ENCODE data around the gene DHRSX. TPM values are rescaled to one million over a fixed set of nuclear protein-coding genes. Genes with fewer than 3 reads are reported as not detected.
"Not testable (repeated sequence)": the region's sequence is repeated elsewhere in the genome, so short reads cannot be mapped to it uniquely, and the experiment has no call there.

DHRSX gene
- total RNA-seq, 1 experiment from 2014 or later = 23.9 TPM

GRCh38 chrX:2508648-2509335 is 8.0 kb upstream of the DHRSX start:
- peak in 1 of 2 experiments; percentile 8 for DNase-seq (ENCODE audit: low read depth in 1 of 2, low spot score in 2 of 2)
- Histone ChIP-seq H3K27ac (no peak overlapping the region), H3K4me1 (replicated peaks) (no peaks in the 10 kb centered on the region), H3K27me3 (replicated peaks) (no peaks in the 10 kb centered on the region), H3K36me3 (no peaks in the 10 kb centered on the region), H3K4me3 (no peak overlapping the region), H3K9me3 (replicated peaks) (no peaks in the 10 kb centered on the region)

- no peaks in the 10 kb centered on the region for H3K36me3 ChIP-seq
Observed at GRCh38 chrX:2507904-2508627, 7.3 kb upstream of the DHRSX start.

DNA sequence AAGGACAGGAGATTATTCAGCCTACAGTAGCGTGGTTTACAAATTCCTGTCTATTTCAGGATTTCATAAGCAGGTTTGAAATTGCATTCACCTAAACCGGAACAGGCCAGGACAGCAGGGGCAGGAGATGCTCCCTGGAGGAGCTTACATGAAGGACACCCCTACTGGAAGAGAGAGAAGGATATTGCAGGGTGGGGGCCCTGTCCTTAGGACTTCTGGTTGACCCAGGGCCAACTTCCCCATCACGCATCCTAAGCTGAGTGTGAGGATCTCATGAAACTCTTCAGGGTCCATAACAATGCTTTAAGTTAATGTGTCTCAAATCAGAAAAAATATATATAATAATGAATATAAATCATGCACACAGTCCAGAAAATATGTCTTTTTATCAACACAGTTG is 6.4 kb upstream of the DHRSX start:
- DNase-seq (ENCODE audit: low read depth in 1 of 2, low spot score in 2 of 2) = peak in 1 of 2 experiments; percentile 9
- H3K4me1 ChIP-seq (replicated peaks) = no peaks in the 10 kb centered on the region
- H3K27ac ChIP-seq = no peak overlapping the region
- no peaks in the 10 kb centered on the region for H3K9me3 ChIP-seq (replicated peaks)
- H3K4me3 ChIP-seq = no peak overlapping the region
- H3K36me3 ChIP-seq = no peaks in the 10 kb centered on the region
- no peaks in the 10 kb centered on the region for H3K27me3 ChIP-seq (replicated peaks)

More at GRCh38 chrX:2507904-2508627, 7.3 kb upstream of the DHRSX start:
- Histone ChIP-seq H3K27me3 (replicated peaks) (no peaks in the 10 kb centered on the region), H3K9me3 (replicated peaks) (no peaks in the 10 kb centered on the region), H3K4me3 (no peak overlapping the region), H3K27ac (no peak overlapping the region), H3K4me1 (replicated peaks) (no peaks in the 10 kb centered on the region)
- DNase-seq (ENCODE audit: low read depth in 1 of 2, low spot score in 2 of 2) = no peak

DNA sequence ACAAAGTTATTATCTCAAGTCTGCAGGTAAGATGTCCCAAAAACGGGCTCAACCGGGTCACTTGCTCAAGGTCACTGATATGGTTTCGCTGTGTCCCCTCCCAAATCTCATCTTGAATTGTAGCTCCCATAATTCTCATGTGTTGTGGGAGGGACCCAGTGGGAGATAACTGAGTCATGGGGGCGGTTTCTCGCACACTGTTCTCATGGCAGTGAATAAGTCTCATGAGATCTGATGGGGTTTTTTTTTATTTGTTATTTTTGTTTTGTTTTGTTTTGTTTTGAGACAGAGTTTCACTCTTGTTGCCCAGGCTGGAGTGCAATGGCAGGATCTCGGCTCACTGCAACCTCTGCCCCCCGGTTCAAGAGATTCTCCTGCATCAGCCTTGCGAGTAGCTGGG is 4.6 kb upstream of the DHRSX start:
- DNase-seq (ENCODE audit: low read depth in 1 of 2, low spot score in 2 of 2) = peak in 1 of 2 experiments; percentile 20
- not testable (repeated sequence) for H3K36me3 ChIP-seq; H3K27me3 ChIP-seq (replicated peaks); H3K4me3 ChIP-seq; H3K9me3 ChIP-seq (replicated peaks); H3K4me1 ChIP-seq (replicated peaks); H3K27ac ChIP-seq

DNA sequence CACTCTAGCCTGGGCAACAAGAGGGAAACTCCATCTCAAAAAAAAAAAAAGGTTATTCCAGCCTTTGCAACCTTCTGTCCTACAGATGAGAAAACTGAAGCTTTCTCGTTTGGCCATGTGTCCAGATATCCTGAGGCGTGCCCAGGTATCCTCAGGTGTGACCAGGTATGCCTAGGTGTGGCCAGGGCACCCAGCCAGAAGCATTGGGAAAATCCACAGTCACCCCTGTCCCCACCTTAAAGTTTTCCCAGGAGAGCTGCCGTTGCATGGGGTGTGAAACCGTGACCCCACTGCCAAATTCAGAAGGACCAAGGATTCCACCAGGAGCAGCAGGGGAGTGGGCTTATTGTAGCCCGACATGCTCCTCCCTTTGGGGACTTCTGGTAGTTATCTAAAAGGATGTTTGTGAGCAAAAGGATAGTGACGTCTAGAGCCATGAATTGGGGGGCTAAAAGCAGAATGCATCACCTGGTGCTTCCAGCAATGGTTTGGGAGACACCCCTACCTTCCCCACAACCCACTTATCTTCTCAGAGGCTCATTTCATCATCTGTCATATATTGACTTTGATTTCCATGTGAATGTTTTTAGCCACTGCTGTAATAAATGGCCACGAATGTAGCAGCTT is 4.0 kb upstream of the DHRSX start:
- peaks cover under 1% of the 10 kb centered on the region for H3K4me1 ChIP-seq (replicated peaks)
- peaks cover 4% of the 10 kb centered on the region for H3K36me3 ChIP-seq
- DNase-seq (ENCODE audit: low read depth in 1 of 2, low spot score in 2 of 2) = peak in 1 of 2 experiments; percentile 22
- no peak overlapping the region for H3K4me3 ChIP-seq
- no peak overlapping the region for H3K27ac ChIP-seq
- H3K9me3 ChIP-seq (replicated peaks) = no peaks in the 10 kb centered on the region
- no peaks in the 10 kb centered on the region for H3K27me3 ChIP-seq (replicated peaks)

- Histone ChIP-seq H3K4me1 (replicated peaks) (peaks cover 10% of the 10 kb centered on the region), H3K27ac (no peak overlapping the region), H3K27me3 (replicated peaks) (no peaks in the 10 kb centered on the region), H3K36me3 (peaks cover 13% of the 10 kb centered on the region), H3K4me3 (no peak overlapping the region), H3K9me3 (replicated peaks) (no peaks in the 10 kb centered on the region)
- DNase-seq (ENCODE audit: low read depth in 1 of 2, low spot score in 2 of 2) = peak in 1 of 2 experiments; percentile 11
Observed at GRCh38 chrX:2503591-2504500, 3.1 kb upstream of the DHRSX start.

GRCh38 chrX:2502668-2503519 is 2.1 kb upstream of the DHRSX start:
- no peak overlapping the region for H3K27ac ChIP-seq
- no peaks in the 10 kb centered on the region for H3K27me3 ChIP-seq (replicated peaks)
- no peak for DNase-seq (ENCODE audit: low read depth in 1 of 2, low spot score in 2 of 2)
- H3K9me3 ChIP-seq (replicated peaks) = no peaks in the 10 kb centered on the region
- H3K4me1 ChIP-seq (replicated peaks) = peaks cover 19% of the 10 kb centered on the region
- H3K36me3 ChIP-seq = peaks cover 18% of the 10 kb centered on the region
- no peak overlapping the region for H3K4me3 ChIP-seq

DNA sequence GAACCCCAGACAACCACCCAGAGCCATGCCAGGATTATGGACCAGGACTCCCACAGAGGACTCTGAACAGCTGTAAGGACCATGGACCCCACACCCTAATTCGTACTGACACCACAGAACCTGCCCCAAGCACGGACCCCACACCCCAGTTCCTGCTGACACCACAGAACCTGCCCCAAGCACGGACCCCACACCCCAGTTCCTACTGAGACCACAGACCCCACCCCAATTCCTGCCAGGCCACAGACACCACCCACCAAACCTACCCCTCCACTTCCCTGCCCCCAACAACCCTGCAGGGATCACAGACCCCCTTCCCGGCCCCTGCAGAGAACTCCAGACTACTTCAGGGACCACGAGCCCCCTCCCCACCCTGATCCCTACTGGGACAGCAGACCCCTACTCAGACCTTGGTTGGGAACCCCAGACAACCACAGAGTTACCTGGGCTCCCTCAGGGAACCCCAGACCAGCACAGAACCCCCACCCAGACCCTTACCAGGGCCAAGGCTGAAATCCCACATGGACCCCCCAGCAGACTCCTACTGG is 1.4 kb upstream of the DHRSX start:
- Histone ChIP-seq H3K27ac (no peak overlapping the region), H3K27me3 (replicated peaks) (no peaks in the 10 kb centered on the region), H3K4me3 (no peak overlapping the region), H3K4me1 (replicated peaks) (peaks cover 26% of the 10 kb centered on the region), H3K9me3 (replicated peaks) (no peaks in the 10 kb centered on the region), H3K36me3 (peaks cover 25% of the 10 kb centered on the region)
- no peak for DNase-seq (ENCODE audit: low read depth in 1 of 2, low spot score in 2 of 2)

DNA sequence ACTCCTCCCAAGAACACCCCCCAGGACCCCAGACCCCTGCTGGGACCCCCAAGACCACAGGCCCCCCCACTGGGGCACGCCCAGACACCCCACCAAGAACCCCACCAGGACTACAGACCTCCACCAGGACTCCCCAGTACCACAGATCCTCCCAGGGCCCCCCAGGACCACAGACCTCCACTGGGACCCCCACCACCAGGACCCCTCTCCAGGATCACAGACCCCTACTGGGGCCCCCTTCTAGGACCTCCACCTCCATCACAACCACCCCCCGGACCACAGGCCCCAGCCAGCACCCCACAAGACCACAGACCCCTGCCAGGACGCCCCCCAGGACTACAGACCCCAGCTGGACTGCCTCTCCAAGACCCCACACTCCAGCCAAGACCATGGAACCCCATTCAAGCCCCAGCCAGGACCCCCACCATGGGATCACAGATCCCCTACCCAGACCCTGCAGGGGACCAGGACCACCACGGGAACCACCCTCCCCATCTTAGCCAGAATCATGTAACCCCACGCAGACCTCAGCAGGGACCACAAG is 855 bp upstream of the DHRSX start:
- no peak overlapping the region for H3K4me3 ChIP-seq
- H3K27me3 ChIP-seq (replicated peaks) = no peaks in the 10 kb centered on the region
- H3K27ac ChIP-seq = no peak overlapping the region
- DNase-seq (ENCODE audit: low read depth in 1 of 2, low spot score in 2 of 2) = no peak
- no peaks in the 10 kb centered on the region for H3K9me3 ChIP-seq (replicated peaks)
- H3K36me3 ChIP-seq = peaks cover 28% of the 10 kb centered on the region
- peaks cover 27% of the 10 kb centered on the region for H3K4me1 ChIP-seq (replicated peaks)

DNA sequence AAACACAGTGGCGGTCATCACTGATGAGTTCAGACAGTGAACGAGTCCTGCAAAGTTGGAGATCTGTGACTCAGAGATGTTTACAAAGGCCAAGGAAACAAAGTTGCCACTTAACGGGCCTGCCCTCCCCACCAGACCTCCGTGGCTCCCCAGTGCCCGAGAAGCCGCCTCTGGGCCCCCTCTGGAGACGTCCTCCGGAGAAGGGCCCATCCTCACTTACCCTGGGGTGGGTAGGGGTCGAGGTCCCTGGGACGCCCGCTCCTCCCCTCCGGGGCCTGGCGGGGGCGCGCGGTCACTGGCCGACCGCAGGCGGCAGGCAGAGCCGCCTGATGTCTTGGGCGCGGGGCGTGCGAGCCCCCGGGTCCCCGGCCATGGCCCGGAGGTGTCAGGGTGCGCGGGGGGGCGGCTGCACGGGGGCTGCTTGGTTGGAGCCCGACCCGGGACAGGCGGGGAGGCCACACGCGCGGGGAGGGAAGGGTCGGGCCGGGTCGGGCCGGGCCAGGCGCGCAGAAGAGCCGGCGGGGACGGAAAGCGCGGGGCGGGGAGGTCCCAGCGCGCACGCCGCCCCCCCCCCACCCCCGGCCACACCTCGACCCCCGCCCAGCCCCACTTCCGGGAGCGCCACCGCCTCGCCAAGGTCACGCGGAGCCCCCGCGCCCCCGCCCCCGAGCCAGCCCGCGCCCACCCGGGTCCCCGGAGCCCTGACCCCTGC is 529 bp downstream of the DHRSX start:
- Histone ChIP-seq H3K27me3 (replicated peaks) (no peaks in the 10 kb centered on the region), H3K4me3 (peak overlapping the region; percentile 95), H3K27ac (peak overlapping the region; percentile 90), H3K9me3 (replicated peaks) (no peaks in the 10 kb centered on the region), H3K36me3 (peaks cover 34% of the 10 kb centered on the region), H3K4me1 (replicated peaks) (peaks cover 27% of the 10 kb centered on the region)
- DNase-seq (ENCODE audit: low read depth in 1 of 2, low spot score in 2 of 2) = peak; percentile 61 to 68

DNA sequence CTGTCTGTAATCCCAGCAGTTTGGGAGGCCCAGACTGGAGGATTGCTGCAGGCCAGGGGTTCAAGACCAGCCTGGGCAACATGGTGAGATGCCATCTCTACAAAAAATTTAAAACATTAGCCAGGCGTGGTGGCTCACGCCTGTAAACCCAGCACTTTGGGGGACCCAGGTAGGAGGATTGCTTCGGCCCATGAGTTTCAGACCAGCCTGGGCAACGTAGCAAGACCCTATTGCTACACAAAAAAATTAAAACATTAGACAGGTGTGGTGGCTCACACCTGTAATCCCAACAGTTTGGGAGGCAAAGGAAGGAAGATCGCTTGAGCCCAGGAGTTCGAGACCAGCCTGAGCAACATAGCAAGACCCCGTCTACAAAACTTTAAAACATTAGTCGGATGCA is 1.3 kb downstream of the DHRSX start:
- no peaks in the 10 kb centered on the region for H3K27me3 ChIP-seq (replicated peaks)

More for the DNA sequence above, 1.3 kb downstream of the DHRSX start:
- Histone ChIP-seq H3K27ac (peak overlapping the region; percentile 90; the same call in 1 of the 2 replicates), H3K4me3 (peak overlapping the region; percentile 95), H3K9me3 (replicated peaks) (no peaks in the 10 kb centered on the region), H3K4me1 (replicated peaks) (peaks cover 27% of the 10 kb centered on the region), H3K36me3 (peaks cover 34% of the 10 kb centered on the region)
- no peak for DNase-seq (ENCODE audit: low read depth in 1 of 2, low spot score in 2 of 2)

Measured in SJSA1 (cell line).